GM19395 (cell line): ENCODE results near the gene S100A4.
"Not testable (repeated sequence)": the region's sequence is repeated elsewhere in the genome, so short reads cannot be mapped to it uniquely, and the experiment has no call there.

Source experiments
- ATAC-seq: cut with Tn5 transposase; IDR thresholded peaks from one replicate; pipeline ENCODE4 v1.9.1; 2021; ENCODE audit warnings: mild to moderate bottlenecking, moderate library complexity; ENCODE audit not compliant: unreplicated experiment

The S100A4 gene

GRCh38 chr1:153567621-153568366 lies 22.2 kb upstream of the S100A4 start:
- no peak for ATAC-seq

DNA sequence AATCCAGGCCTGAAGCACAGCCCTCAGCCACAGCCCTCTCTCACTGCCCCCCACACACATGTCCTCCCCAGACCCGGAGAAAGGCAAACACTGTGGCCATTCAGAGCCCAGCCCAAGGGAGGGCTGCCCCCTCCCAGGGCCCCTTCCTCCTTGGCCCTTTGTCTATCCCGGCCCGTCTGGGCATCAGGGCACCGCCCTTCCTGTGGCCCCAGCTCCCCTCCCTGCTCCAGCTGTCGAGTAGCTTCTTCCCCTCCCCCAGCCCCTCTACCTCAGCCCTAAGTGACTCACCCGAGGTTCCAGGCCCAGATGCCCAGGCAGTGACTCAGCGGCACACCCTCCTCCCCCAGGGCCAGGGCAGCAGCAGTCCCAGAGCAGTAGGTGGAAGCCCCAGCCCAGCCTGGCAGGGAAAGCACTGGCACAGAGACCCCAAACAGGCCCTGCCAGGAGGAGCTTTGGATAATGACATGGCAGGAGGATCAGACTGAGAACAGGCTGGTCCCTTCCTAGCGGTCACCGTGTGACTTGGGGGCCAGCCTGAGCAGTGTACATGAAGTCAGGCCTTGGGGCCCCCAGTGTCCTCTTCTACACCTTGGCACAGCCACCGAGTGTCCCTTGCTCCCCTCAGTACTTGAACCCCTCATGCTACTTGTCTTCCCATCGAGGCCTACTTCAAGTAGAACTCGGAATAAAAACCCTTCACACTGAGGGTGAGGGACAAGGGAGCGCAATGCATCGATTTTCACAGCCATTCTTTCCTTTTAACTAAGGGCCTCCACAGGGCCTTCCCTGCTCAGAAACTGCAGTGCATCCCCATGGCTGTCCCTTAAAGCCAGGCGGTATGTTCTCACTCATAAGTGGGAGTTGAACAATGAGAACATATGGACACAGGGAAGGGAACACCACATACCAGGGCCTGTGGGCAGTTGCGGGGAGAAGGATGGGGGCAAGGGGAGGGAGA lies 21.1 kb upstream of the S100A4 start:
- ATAC-seq, result no peak

DNA sequence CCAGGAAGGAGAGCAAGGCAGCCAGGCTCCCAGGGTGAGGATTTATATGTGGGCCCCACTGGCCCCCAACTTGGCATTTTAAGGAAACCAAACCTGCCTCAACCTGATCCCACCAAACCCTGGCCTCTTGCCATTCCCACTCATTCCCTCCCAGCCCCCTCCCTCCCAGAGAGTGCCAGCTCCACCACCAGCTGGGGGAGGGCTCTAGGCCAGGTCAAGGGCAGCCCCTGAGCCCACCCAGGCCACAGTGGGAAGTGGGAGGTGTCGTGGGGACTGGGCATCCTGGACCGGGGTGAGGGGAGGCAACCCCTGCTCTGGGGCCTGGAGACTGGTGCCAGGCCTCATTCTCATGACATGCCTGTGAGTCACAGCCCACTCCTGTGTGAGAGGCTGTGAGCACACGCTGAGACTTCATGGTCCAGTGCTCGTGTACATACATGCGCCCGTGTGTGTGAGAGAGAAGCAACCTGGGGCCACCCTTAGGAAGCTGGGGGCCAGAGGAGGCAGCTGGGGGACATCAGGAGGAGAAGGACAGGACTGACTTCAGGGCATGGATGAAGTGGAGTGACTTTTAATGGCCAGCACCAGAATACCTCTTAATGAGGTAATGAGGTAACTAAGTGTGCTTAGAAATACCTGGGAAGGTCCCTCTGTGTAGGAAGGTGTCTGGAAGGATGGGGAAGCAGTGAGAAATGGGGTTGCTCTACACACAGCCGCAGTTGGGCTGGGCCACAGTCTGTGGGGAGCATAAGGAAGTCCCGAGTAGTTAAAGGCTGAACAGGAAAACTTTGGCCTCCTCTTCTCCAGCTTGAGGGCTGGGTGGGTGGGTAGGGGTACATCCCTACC lies 20.1 kb upstream of the S100A4 start, which contains the start of gene S100A2:
Gene S100A2, minus strand, starts transcription at position 316 of the 846 bp plus-strand sequence. CDS start 1,967 bp downstream, outside the sequence.
- ATAC-seq, result no peak

DNA sequence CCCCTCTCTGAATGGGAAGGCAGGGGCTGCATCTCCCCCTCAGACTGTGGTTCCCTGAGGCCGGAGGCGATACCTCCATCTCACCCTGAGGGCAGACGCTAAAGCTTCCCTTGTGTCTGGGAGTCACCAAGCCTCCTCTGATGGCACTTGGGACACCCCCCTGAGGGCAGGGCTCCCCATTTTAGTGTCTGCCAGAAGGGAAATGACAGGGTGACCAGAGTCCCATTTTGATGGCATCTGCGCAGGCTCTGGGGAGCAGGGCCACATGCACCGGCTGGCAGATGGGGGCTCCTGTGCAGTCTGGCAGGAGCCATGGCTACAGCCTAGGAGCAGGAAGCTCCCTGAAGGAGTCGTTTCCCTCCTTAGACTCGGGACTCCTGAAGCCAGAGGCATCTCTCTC lies 18.4 kb upstream of the S100A4 start:
- ATAC-seq, result no peak

GRCh38 chr1:153563483-153563901 lies 17.9 kb upstream of the S100A4 start:
- no peak for ATAC-seq

GRCh38 chr1:153562021-153562420 lies 16.4 kb upstream of the S100A4 start:
- not testable (repeated sequence) for ATAC-seq

DNA sequence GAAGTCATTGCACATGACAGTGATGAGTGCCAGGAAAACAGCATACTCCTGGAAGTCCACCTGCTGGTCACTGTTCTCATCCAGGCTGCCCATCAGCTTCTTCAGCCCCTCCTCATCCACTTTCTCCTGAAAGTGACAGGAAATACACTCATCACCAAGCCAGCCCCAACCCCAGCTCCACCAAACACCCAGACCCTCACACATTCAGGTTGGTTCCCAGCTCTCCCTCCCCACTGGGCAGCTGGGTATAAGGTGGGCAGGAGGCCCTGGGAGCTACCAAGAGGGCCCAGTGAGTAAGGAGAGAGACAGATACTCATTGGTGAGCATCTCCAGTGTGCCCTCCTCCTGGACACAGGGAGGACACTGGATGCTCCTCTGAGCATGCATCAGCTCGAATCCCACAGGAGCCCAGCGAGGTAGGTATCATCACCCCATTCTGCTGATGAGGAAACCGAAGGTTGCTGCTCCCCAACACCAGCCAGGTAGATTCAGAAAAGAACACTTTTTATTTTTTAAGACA lies 15.9 kb upstream of the S100A4 start:
- no peak for ATAC-seq

DNA sequence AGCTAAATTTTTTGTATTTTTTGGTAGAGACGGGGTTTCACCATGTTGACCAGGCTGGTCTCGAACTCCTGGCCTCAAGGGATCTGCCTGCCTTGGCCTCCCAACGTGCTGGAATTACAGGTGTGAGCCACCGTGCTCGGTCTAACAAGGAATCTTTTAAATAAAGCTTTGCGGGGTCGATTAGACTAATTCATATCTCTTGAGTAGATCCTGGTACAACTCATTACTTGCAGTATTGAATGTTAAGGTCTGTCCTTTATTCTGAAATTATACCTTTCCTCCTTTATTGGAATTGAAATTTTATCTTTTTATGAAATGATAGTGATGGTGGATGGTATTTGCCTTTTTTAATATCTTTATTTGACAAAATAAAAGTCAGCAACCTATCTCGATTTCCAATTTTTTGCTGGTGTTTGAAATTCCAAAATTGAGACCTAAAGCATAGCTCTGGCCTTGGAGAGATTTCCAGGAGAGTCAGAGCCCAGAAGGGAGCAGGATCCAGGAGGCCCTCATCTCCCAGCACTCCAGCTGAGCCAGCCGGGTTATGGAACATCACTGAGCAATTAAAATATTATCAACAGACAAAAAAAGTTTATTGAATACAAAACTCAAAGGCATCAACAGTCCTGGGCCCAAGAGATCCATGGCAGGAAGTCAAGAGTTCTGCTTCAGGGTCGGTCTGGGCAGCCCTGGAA lies 15.3 kb upstream of the S100A4 start:
- ATAC-seq, result no peak

GRCh38 chr1:153560241-153560640 lies 14.6 kb upstream of the S100A4 start:
- no peak for ATAC-seq

GRCh38 chr1:153557877-153558276 lies 12.3 kb upstream of the S100A4 start:
- no peak for ATAC-seq

- no peak for ATAC-seq
These were observed 10.7 kb upstream of the S100A4 start for GRCh38 chr1:153556348-153556747.

GRCh38 chr1:153553830-153554541 lies 8.4 kb upstream of the S100A4 start:
- no peak for ATAC-seq

DNA sequence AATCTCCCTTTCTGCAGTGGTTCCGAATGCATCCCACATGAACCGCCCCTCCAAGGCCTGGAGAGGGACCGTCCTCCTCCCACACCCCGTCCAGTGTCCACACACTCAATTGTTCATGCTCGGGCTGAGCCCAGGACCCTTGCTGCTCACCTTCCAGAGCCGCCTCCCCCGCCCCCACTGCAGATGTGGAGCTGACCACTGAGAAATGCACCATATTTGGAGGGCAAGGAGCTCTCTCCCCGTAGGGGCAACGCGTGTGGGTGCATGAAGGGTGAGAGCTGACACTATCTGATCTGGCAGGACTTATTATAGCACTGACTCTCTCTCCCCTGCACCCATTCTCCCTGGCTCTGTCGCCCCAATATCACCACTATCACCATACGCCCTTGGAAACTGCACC lies 7.5 kb upstream of the S100A4 start:
- no peak for ATAC-seq

- ATAC-seq, result no peak
These were observed 6.7 kb upstream of the S100A4 start for GRCh38 chr1:153552335-153552734.

DNA sequence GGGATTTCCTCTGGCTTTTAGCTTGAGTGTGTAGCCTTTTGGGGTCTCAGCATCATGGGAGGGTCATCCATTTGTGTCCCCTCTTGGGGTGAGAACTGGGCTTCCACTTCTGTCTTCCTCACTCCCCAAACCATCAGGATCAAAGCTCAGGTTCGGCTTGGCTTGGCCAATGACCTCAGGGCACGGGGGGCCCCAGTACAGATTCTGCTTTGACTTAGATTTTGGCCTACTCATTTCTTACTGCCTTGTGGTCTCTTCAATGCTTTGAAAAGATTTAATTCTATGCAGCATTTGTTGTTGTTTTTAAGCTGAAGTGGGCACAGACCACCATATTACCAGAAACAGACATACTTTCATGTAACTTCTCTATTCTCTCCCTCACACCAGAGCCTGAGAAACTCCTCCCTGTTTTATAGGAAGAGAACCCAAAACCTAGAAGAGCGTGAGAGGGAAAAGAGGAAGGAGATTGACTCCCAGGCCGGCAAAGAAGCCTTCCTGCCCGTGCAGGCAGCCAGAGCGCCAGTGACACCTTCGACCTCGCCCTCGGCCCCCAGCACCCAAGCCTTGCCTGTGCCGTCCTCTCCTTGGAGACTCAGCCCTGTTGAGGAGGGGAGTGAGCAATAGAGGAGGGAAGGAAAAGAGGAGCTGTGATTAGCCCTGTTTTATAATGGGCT lies 5.4 kb upstream of the S100A4 start:
- no peak for ATAC-seq

GRCh38 chr1:153550398-153550758 lies 4.8 kb upstream of the S100A4 start:
- no peak for ATAC-seq

DNA sequence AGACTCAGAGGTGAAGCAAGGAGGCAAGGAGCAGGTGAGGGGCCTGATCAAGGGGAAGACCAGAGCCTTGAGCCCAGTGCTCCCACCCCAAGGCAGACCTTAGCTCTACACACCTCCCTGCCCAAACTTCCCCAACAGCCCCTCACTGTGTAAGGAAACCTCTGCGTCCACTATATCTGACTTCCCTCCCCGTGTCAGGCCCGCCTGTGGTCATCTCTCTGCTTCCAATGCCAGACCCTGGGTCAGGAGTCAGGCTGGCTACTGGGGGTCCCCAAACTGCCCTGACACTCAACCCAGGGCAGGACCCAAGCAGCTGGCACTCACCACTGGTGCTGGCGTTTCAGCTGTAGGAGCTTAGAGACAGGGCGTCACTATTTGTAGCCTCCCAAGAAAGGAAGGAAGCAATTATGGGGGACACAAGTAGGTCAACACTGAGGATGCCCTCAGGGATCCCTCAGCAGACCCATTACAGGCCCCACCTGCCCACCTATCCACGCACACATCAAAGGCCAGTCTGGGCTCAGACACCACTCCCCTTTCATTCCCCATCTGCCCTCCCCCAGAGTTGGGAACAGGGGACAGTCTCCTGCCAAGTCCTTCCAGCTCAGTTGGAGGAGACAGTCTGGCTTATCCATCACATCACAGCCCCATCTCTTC lies 4.3 kb upstream of the S100A4 start:
- ATAC-seq, result no peak
